HepG2 (cell line): ENCODE data around the gene PRKG1. TPM values are rescaled to one million over a fixed set of nuclear protein-coding genes. Genes with fewer than 3 reads are reported as not detected.

Experiments
- ATAC-seq: fragments of 200-7000 bp; cut with Tn5 transposase; 3 replicates; pipeline ENCODE4 v1.9.1; 2020; ENCODE audit warnings: mild to moderate bottlenecking, moderate library complexity
- BruUV-seq: library from RNA; stranded (reverse); fragments of 400-500 nt; replicated peaks from 2 replicates; lab custom pipeline; 2021; lab: Mats Ljungman, UMichigan
- CTCF ChIA-PET: fragments of 300-600 bp; formaldehyde crosslinking; extraction: SDS; loops from one replicate; lab custom pipeline; 2021; ENCODE audit warnings: low total read pairs, inconsistent platforms, low intra/inter-chr PET ratio; lab: Yijun Ruan, JAX
- POLR2A ChIA-PET: fragments of 350-600 bp; sonication (Branson Sonifier 250); formaldehyde crosslinking; loops from one replicate; lab custom pipeline; 2020; ENCODE audit warnings: antibody characterized with exemption, inconsistent platforms; lab: Yijun Ruan, JAX
- DNase-seq: peaks from one replicate; pipeline ENCODE4 v3.0.0-alpha.2; 2015; ENCODE audit warnings: low spot score
- FAIRE-seq: peaks from 3 replicates; lab custom pipeline; 2011; peaks lifted over from hg19 to GRCh38; lab: Jason Lieb, UNC
- H2AFZ ChIP-seq: one replicate; pipeline ENCODE4 v1.6.1; 2011; ENCODE audit warnings: low read length, inconsistent platforms
- H3K27ac ChIP-seq: fragments of 300-600 bp; 3 replicates; pipeline ENCODE4 v1.8.0; 2011; ENCODE audit warnings: mixed run types, mild to moderate bottlenecking, mixed read lengths, low read length, inconsistent platforms; ENCODE audit not compliant: insufficient read depth; ENCODE audit errors: extremely low read length
- H3K27me3 ChIP-seq, 2 experiments: fragments of 200-600 bp in 1 of 2; 2 replicates in 1 of 2; 3 replicates in 1 of 2; pipeline versions ENCODE4 v1.6.0 to v1.8.0; 2011; ENCODE audit warnings: low read length in 2 of 2, mild to moderate bottlenecking in 2 of 2, moderate library complexity in 2 of 2, inconsistent platforms in 1 of 2; ENCODE audit not compliant: insufficient read depth in 2 of 2, control insufficient read depth in 1 of 2
- H3K36me3 ChIP-seq, 2 experiments: fragments of 200-600 bp in 1 of 2; replicated peaks in 1 of 2; 2 replicates in 1 of 2; 3 replicates in 1 of 2; pipeline versions ENCODE4 v1.5.1 to v1.8.0; 2011; ENCODE audit warnings: low read length in 2 of 2, inconsistent platforms in 1 of 2; ENCODE audit not compliant: insufficient read depth in 2 of 2, control insufficient read depth in 1 of 2
- H3K4me1 ChIP-seq: 2 replicates; pipeline ENCODE4 v1.5.1; 2012; ENCODE audit warnings: low read length, inconsistent platforms; ENCODE audit not compliant: insufficient read depth
- H3K4me2 ChIP-seq: 2 replicates; pipeline ENCODE4 v1.6.0; 2011; ENCODE audit warnings: low read depth, low read length, inconsistent platforms
- H3K4me3 ChIP-seq, 3 experiments: fragments of 200-600 bp in 1 of 3; sonication (generic), shearing (Covaris generic) in 1 of 3; replicated peaks in 1 of 3; 2 replicates each; pipeline ENCODE4 v1.5.1; 2011 to 2016; ENCODE audit warnings: low read length in 3 of 3, inconsistent platforms in 2 of 3, low read depth in 2 of 3, mild to moderate bottlenecking in 2 of 3, control low read depth in 1 of 3, mixed read lengths in 1 of 3; ENCODE audit not compliant: insufficient read depth in 1 of 3
- H3K79me2 ChIP-seq: one replicate; pipeline ENCODE4 v1.6.1; 2011; ENCODE audit warnings: low read length, inconsistent platforms; ENCODE audit not compliant: insufficient read depth
- H3K9ac ChIP-seq: 2 replicates; pipeline ENCODE4 v1.6.0; 2011; ENCODE audit warnings: mild to moderate bottlenecking, low read depth, low read length, inconsistent platforms; ENCODE audit not compliant: insufficient read depth
- H3K9me3 ChIP-seq: 2 replicates; pipeline ENCODE4 v1.5.1; 2012; ENCODE audit warnings: mild to moderate bottlenecking, low read length
- H4K20me1 ChIP-seq: 2 replicates; pipeline ENCODE4 v1.6.0; 2011; ENCODE audit warnings: inconsistent platforms, mild to moderate bottlenecking, low read length, moderate library complexity; ENCODE audit not compliant: insufficient read depth
- ATF7 ChIP-seq, 2 experiments: fragments of 450-650 bp in 1 of 2; sonication (generic) in 1 of 2; formaldehyde crosslinking in 1 of 2; IDR thresholded peaks; 2 replicates each; pipeline versions ENCODE4 v1.4.0 to v1.6.1; 2016 to 2020; ENCODE audit warnings: antibody characterized with exemption in 1 of 2, mild to moderate bottlenecking in 1 of 2, missing genetic modification reagents in 1 of 2
- CHD4 ChIP-seq: fragments of 200-600 bp; sonication (generic); IDR thresholded peaks from 2 replicates; pipeline ENCODE4 v1.7.0; 2017; ENCODE audit warnings: mild to moderate bottlenecking, low read length, borderline replicate concordance
- FOXO4 ChIP-seq: sonication (generic); formaldehyde crosslinking; conservative IDR thresholded peaks from 2 replicates; pipeline ENCODE4 v1.8.1; 2023; ENCODE audit warnings: missing genetic modification reagents
- KDM5A ChIP-seq: fragments of 200-600 bp; sonication (generic); IDR thresholded peaks from 2 replicates; pipeline ENCODE4 v1.7.0; 2018; ENCODE audit warnings: antibody characterized with exemption, mild to moderate bottlenecking, low read length, borderline replicate concordance
- KLF6 ChIP-seq: IDR thresholded peaks from 2 replicates; pipeline ENCODE4 v1.8.0; 2016; ENCODE audit warnings: missing biosample characterization, missing genetic modification reagents
- MBNL3 ChIP-seq: fragments of 250-450 bp; sonication (Bioruptor Pico); conservative IDR thresholded peaks from 2 replicates; pipeline ENCODE4 v1.8.0; 2022; ENCODE audit warnings: mild to moderate bottlenecking, inconsistent platforms
- RFXAP ChIP-seq: sonication (generic); formaldehyde crosslinking; IDR thresholded peaks from 2 replicates; pipeline ENCODE4 v1.4.0; 2020; ENCODE audit warnings: missing genetic modification reagents, borderline replicate concordance
- TGIF2 ChIP-seq: IDR thresholded peaks from 2 replicates; pipeline ENCODE4 v1.6.1; 2016; ENCODE audit warnings: control low read depth, missing compliant biosample characterization
- ZNF382 ChIP-seq: sonication (generic); formaldehyde crosslinking; IDR thresholded peaks from 2 replicates; pipeline ENCODE4 v1.5.0; 2020; ENCODE audit warnings: missing genetic modification reagents, mild to moderate bottlenecking, borderline replicate concordance
- ZNF543 ChIP-seq: sonication (generic); formaldehyde crosslinking; IDR thresholded peaks from 2 replicates; pipeline ENCODE4 v1.4.0; 2020; ENCODE audit warnings: mild to moderate bottlenecking, missing genetic modification reagents
- ZNF660 ChIP-seq: sonication (generic); formaldehyde crosslinking; IDR thresholded peaks from 2 replicates; pipeline ENCODE4 v1.5.1; 2020; ENCODE audit warnings: mild to moderate bottlenecking, low read depth, missing genetic modification reagents, borderline replicate concordance
- ZNF724P ChIP-seq: sonication (generic); formaldehyde crosslinking; IDR thresholded peaks from 2 replicates; pipeline ENCODE4 v1.8.0; 2022; ENCODE audit warnings: missing genetic modification reagents, borderline replicate concordance
- WGBS: methylation state at CpG from one replicate; pipeline ENCODE4 v1.1.6; 2017; ENCODE audit warnings: low lambda C conversion rate; 5-methylcytosine and 5-hydroxymethylcytosine counted together
- in situ Hi-C: cut with HindIII; loops from 2 replicates; pipeline ENCODE4 v1.10.0; 2017; ENCODE audit warnings: low pct_unique_long_range_greater_than_20kb; ENCODE audit not compliant: extremely low pct_ligation_motif_present
- intact Hi-C: fragments of 100-400 bp; cut with micrococcal nuclease; formaldehyde crosslinking; loops from one replicate; pipeline ENCODE4 v1.10.0; 2022; ENCODE audit not compliant: unreplicated experiment
- polyA plus RNA-seq, 8 experiments: library from polyadenylated mRNA; depleted of rRNA in 3 of 8; stranded (reverse) in 7 of 8; unstranded in 1 of 8; fragments of >200 nt; fragmentation: Illumina TruSeq in 4 of 8; extraction: Trizol in 4 of 8; gene quantifications; 2 replicates each; pipeline versions ENCODE4 v1.2.1 to v1.2.3, GENCODE V29; 2011 to 2016; ENCODE audit warnings: low read depth in 4 of 8, missing spikeins in 1 of 8, mixed read lengths in 1 of 8; ENCODE audit not compliant: insufficient read depth in 1 of 8
- total RNA-seq, 5 experiments: library from RNA; depleted of rRNA; stranded (reverse); fragments of >200 nt; fragmentation: Illumina TruSeq; extraction: Trizol; gene quantifications; 2 replicates each; pipeline ENCODE4 v1.2.3, GENCODE V29; 2016; ENCODE audit warnings: low read depth in 1 of 5
- TF ChIP-seq, protein P1 (sequence below): sonication (generic); formaldehyde crosslinking; conservative IDR thresholded peaks from 2 replicates; pipeline ENCODE4 v1.4.0; 2020; ENCODE audit warnings: missing genetic modification reagents
- TF ChIP-seq, protein P2 (sequence below): sonication (generic); formaldehyde crosslinking; IDR thresholded peaks from 2 replicates; pipeline ENCODE4 v1.8.0; 2022; ENCODE audit warnings: mild to moderate bottlenecking, missing genetic modification reagents, moderate library complexity
- TF ChIP-seq, protein P3 (sequence below): sonication (generic); formaldehyde crosslinking; IDR thresholded peaks from 2 replicates; pipeline ENCODE4 v1.8.1; 2023; ENCODE audit warnings: mild to moderate bottlenecking, inconsistent platforms, moderate library complexity, missing genetic modification reagents, borderline replicate concordance
- TF ChIP-seq, protein P4 (sequence below): IDR thresholded peaks from 2 replicates; pipeline ENCODE4 v1.6.1; 2012; ENCODE audit warnings: inconsistent platforms

Gene PRKG1
- total and polyA plus RNA-seq, 2 of the 13 experiments (the other 11 are each of a cell fraction or from before 2014, with no cell fraction given): 0.01 TPM; not detected in 1

- in situ Hi-C loops: loop anchor here (25.0 kb wide), 2 partner anchors 830 to 1205 kb away; no protein-coding TSS in a partner anchor
- WGBS: 50% methylated on average over 1 of the region's 1 CpG
- CTCF ChIA-PET: no interaction called here
Measured at GRCh38 chr10:52217531-52217930, 1143.2 kb downstream of the PRKG1 start.

DNA sequence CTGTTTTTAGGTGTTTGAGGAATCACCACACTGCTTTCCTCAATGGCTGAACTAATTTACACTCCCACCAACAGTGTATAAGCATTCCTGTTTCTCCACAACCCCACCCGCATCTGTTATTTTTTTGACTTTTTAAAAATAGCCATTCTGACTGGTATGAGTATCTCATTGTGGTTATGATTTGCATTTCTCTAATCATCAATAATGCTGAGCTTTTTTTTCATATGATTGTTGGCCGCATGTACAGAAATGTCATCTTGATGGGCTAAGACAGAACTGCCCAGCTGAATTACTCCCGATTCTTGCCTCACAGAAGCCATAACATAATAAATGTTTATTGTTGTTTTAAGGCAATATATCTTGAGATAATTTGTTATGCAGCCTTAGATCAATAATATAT, 1146.7 kb downstream of the PRKG1 start:
- H3K4me3 ChIP-seq: no peak overlapping the region
- intact Hi-C loops (no loop called here), in situ Hi-C loops (loop anchor here (25.0 kb wide), 2 partner anchors 834 to 1209 kb away; no protein-coding TSS in a partner anchor)
- H3K27ac ChIP-seq: no peak overlapping the region
- no peak for ATAC-seq
- H3K27me3 ChIP-seq: no peaks in the 10 kb centered on the region
- CTCF ChIA-PET: no interaction called here
- H3K9ac ChIP-seq: no peak overlapping the region
- H3K4me1 ChIP-seq: peaks cover 8% of the 10 kb centered on the region; the same call in 1 of the 2 replicates
- H3K79me2 ChIP-seq: no peaks in the 10 kb centered on the region
- no peaks in the 10 kb centered on the region for H3K9me3 ChIP-seq
- no peak overlapping the region for H2AFZ ChIP-seq
- H3K4me2 ChIP-seq: no peak overlapping the region
- FAIRE-seq: no peak
- no peak for DNase-seq
- 61% methylated on average over 3 of the region's 3 CpGs for WGBS
- POLR2A ChIA-PET: no interaction called here
- BruUV-seq: no TSS peak
- H3K36me3 ChIP-seq: no peaks in the 10 kb centered on the region
- H4K20me1 ChIP-seq: no peaks in the 10 kb centered on the region
- TF ChIP-seq ZNF660 (no peak), ATF7 (IDR thresholded peaks at IDR 0.05) (no peak), ATF7 (CRISPR knock-in tag; IDR thresholded peaks at IDR 0.05) (no peak), FOXO4 (CRISPR knock-in tag) (no peak), ZNF724P (CRISPR knock-in tag) (no peak), CHD4 (no peak), RFXAP (CRISPR knock-in tag) (no peak), ZNF382 (CRISPR knock-in tag) (no peak)
- TF ChIP-seq, protein P1, sequence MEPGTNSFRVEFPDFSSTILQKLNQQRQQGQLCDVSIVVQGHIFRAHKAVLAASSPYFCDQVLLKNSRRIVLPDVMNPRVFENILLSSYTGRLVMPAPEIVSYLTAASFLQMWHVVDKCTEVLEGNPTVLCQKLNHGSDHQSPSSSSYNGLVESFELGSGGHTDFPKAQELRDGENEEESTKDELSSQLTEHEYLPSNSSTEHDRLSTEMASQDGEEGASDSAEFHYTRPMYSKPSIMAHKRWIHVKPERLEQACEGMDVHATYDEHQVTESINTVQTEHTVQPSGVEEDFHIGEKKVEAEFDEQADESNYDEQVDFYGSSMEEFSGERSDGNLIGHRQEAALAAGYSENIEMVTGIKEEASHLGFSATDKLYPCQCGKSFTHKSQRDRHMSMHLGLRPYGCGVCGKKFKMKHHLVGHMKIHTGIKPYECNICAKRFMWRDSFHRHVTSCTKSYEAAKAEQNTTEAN (CRISPR knock-in tag): no peak
- TF ChIP-seq, protein P2, sequence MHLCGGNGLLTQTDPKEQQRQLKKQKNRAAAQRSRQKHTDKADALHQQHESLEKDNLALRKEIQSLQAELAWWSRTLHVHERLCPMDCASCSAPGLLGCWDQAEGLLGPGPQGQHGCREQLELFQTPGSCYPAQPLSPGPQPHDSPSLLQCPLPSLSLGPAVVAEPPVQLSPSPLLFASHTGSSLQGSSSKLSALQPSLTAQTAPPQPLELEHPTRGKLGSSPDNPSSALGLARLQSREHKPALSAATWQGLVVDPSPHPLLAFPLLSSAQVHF (CRISPR knock-in tag): no peak

More at GRCh38 chr10:52217531-52217930, 1143.2 kb downstream of the PRKG1 start:
- no peaks in the 10 kb centered on the region for H3K79me2 ChIP-seq
- H3K4me3 ChIP-seq: no peak overlapping the region
- no TSS peak for BruUV-seq
- no peaks in the 10 kb centered on the region for H3K36me3 ChIP-seq
- H3K4me2 ChIP-seq: no peak overlapping the region
- no peak overlapping the region for H3K27ac ChIP-seq
- TF ChIP-seq, protein P3, sequence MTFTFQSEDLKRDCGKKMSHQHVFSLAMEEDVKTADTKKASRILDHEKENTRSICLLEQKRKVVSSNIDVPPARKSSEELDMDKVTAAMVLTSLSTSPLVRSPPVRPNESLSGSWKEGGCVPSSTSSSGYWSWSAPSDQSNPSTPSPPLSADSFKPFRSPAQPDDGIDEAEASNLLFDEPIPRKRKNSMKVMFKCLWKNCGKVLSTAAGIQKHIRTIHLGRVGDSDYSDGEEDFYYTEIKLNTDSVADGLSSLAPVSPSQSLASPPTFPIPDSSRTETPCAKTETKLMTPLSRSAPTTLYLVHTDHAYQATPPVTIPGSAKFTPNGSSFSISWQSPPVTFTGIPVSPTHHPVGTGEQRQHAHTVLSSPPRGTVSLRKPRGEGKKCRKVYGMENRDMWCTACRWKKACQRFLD (CRISPR knock-in tag): no peak
- no peak for TF ChIP-seq MBNL3 (CRISPR knock-in tag)
- TF ChIP-seq TGIF2 (CRISPR knock-in tag): no peak
- TF ChIP-seq, protein P4, sequence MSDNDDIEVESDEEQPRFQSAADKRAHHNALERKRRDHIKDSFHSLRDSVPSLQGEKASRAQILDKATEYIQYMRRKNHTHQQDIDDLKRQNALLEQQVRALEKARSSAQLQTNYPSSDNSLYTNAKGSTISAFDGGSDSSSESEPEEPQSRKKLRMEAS: no peak
- no peak for TF ChIP-seq ZNF543 (CRISPR knock-in tag)
- TF ChIP-seq KDM5A: no peak
- no peak for TF ChIP-seq KLF6 (CRISPR knock-in tag)
- H3K4me1 ChIP-seq: peaks cover 19% of the 10 kb centered on the region
- no peaks in the 10 kb centered on the region for H4K20me1 ChIP-seq
- FAIRE-seq (no peak), DNase-seq (no peak), ATAC-seq (no peak)
- no peak overlapping the region for H3K9ac ChIP-seq
- intact Hi-C loops: no loop called here
- POLR2A ChIA-PET: no interaction called here
- no peaks in the 10 kb centered on the region for H3K9me3 ChIP-seq
- H3K27me3 ChIP-seq: no peaks in the 10 kb centered on the region
- H2AFZ ChIP-seq: no peak overlapping the region
